Left lung (tissue), 10 donors: ENCODE measurements around the gene INCENP. TPM values are rescaled to one million over a fixed set of nuclear protein-coding genes. Genes with fewer than 3 reads are reported as not detected.

ENCODE experiments used
- ATAC-seq: fragments of 200-7000 bp; cut with Tn5 transposase; one replicate; pipeline ENCODE4 v1.9.1; 2020; ENCODE audit warnings: moderate library complexity
- DNase-seq, 4 donors: peaks; one replicate each; pipeline ENCODE4 v3.0.0-alpha.2; 2013 to 2020
- H3K27ac ChIP-seq, 2 donors: fragments of 200-600 bp; sonication (generic) in 1 of 2; one replicate each; pipeline versions ENCODE4 v1.5.0 to v1.8.0; 2020 to 2021
- H3K27me3 ChIP-seq, 2 donors: fragments of 200-600 bp; sonication (generic) in 1 of 2; one replicate each; pipeline versions ENCODE4 v1.5.0 to v1.8.0; 2020 to 2021
- H3K36me3 ChIP-seq, 2 donors: fragments of 200-600 bp; sonication (generic) in 1 of 2; one replicate each; pipeline versions ENCODE4 v1.5.0 to v1.8.0; 2020 to 2021
- H3K4me1 ChIP-seq, 2 donors: fragments of 200-600 bp; one replicate each; pipeline ENCODE4 v1.8.0; 2021
- H3K4me3 ChIP-seq, 2 donors: fragments of 200-600 bp; sonication (generic) in 1 of 2; one replicate each; pipeline versions ENCODE4 v1.5.0 to v1.8.0; 2020 to 2021; ENCODE audit warnings: mild to moderate bottlenecking in 1 of 2
- H3K9me3 ChIP-seq, 2 donors: fragments of 200-600 bp; sonication (generic) in 1 of 2; one replicate each; pipeline versions ENCODE4 v1.5.0 to v1.8.0; 2020 to 2021
- CTCF ChIP-seq, 2 donors: fragments of 200-600 bp; sonication (generic) in 1 of 2; IDR thresholded peaks; one replicate each; pipeline versions ENCODE4 v1.5.0 to v1.8.0; 2021; ENCODE audit warnings: antibody characterized with exemption in 2 of 2
- intact Hi-C, 2 donors: fragments of 100-400 bp; cut with DNase I; formaldehyde crosslinking; loops; one replicate each; pipeline versions ENCODE4 v1.11.2 to v1.14.2; 2022
- polyA plus RNA-seq, 6 donors: library from polyadenylated mRNA; unstranded; fragments of 120-200 nt; gene quantifications; one replicate each; pipeline ENCODE4 v1.2.1, GENCODE V29; 2013; ENCODE audit not compliant: insufficient read length in 6 of 6
- total RNA-seq, 2 donors: library from RNA; stranded (reverse); fragmentation: NEBNext Ultra II Directional; extraction: Animal tissue kit (Norgen Biotek cat#: 25700); gene quantifications; one replicate each; pipeline ENCODE4 v1.2.1, GENCODE V29; 2021
- donor health status: DM: no; HTN: yes; CAD: no.
- donor health status: DM: no; HTN: no; CAD: no.

INCENP gene
- total and polyA plus RNA-seq, 8 donors: 17.3 to 47.4 (median 30.1) TPM

GRCh38 chr11:62131170-62131464 lies 7.3 kb downstream of the INCENP start:
- peaks cover 0 to 72% of the 10 kb centered on the region in 2 donors for H3K36me3 ChIP-seq

GRCh38 chr11:62132191-62132590 lies 8.4 kb downstream of the INCENP start:
- H3K4me1 ChIP-seq: no peaks in the 10 kb centered on the region
- intact Hi-C loops: no loop called here
- H3K9me3 ChIP-seq: no peaks in the 10 kb centered on the region
- H3K4me3 ChIP-seq: no peak overlapping the region
- H3K27ac ChIP-seq: no peak overlapping the region
- peak; percentile 29 for ATAC-seq
- no peak for TF ChIP-seq CTCF (IDR thresholded peaks at IDR 0.05)
- peaks cover 0 to 73% of the 10 kb centered on the region in 2 donors for H3K36me3 ChIP-seq
- no peaks in the 10 kb centered on the region for H3K27me3 ChIP-seq
- DNase-seq: peak in 1 of 4 donors; percentile 29

More at GRCh38 chr11:62131170-62131464, 7.3 kb downstream of the INCENP start:
- no peak for DNase-seq
- no peak for ATAC-seq
- Histone ChIP-seq H3K4me3 (no peak overlapping the region), H3K4me1 (no peaks in the 10 kb centered on the region), H3K27me3 (no peaks in the 10 kb centered on the region), H3K9me3 (no peaks in the 10 kb centered on the region), H3K27ac (no peak overlapping the region)
- TF ChIP-seq CTCF (IDR thresholded peaks at IDR 0.05): no peak
- intact Hi-C loops: no loop called here

GRCh38 chr11:62132689-62133293 lies 9.0 kb downstream of the INCENP start:
- no peak for TF ChIP-seq CTCF (IDR thresholded peaks at IDR 0.05)
- ATAC-seq: no peak
- H3K36me3 ChIP-seq: peaks cover 0 to 79% of the 10 kb centered on the region in 2 donors

GRCh38 chr11:62133328-62134065 lies 9.7 kb downstream of the INCENP start:
- DNase-seq: peak in 1 of 4 donors; percentile 28
- intact Hi-C loops: no loop called here
- peak; percentile 41 for ATAC-seq
- Histone ChIP-seq H3K36me3 (peaks cover 0 to 81% of the 10 kb centered on the region in 2 donors), H3K9me3 (no peaks in the 10 kb centered on the region), H3K27me3 (no peaks in the 10 kb centered on the region), H3K4me3 (no peak overlapping the region), H3K27ac (no peak overlapping the region), H3K4me1 (no peaks in the 10 kb centered on the region)
- no peak for TF ChIP-seq CTCF (IDR thresholded peaks at IDR 0.05)

More at GRCh38 chr11:62132689-62133293, 9.0 kb downstream of the INCENP start:
- H3K27me3 ChIP-seq: no peaks in the 10 kb centered on the region
- DNase-seq: no peak
- H3K4me1 ChIP-seq: no peaks in the 10 kb centered on the region
- intact Hi-C loops: no loop called here
- H3K9me3 ChIP-seq: no peaks in the 10 kb centered on the region
- no peak overlapping the region for H3K27ac ChIP-seq
- no peak overlapping the region for H3K4me3 ChIP-seq

- no peaks in the 10 kb centered on the region for H3K9me3 ChIP-seq
- intact Hi-C loops: no loop called here
- ATAC-seq (no peak), DNase-seq (no peak)
- H3K36me3 ChIP-seq: peaks cover 0 to 83% of the 10 kb centered on the region in 2 donors
- no peak for TF ChIP-seq CTCF (IDR thresholded peaks at IDR 0.05)
- H3K4me3 ChIP-seq: no peak overlapping the region
- no peaks in the 10 kb centered on the region for H3K27me3 ChIP-seq
- no peaks in the 10 kb centered on the region for H3K4me1 ChIP-seq
- H3K27ac ChIP-seq: no peak overlapping the region
Measured at GRCh38 chr11:62137276-62137861, 13.6 kb downstream of the INCENP start.
